DMS79 treated with DMSO at 0.1 percent for 48 hours (cell line): Measurements from ENCODE around the gene SFTA2.
"Not testable (repeated sequence)": the region's sequence is repeated elsewhere in the genome, so short reads cannot be mapped to it uniquely, and the experiment has no call there.

ENCODE experiments used
- DNase-seq: peaks from one replicate; lab custom pipeline; 2025; lab: John Stamatoyannopoulos, UW

The SFTA2 gene

GRCh38 chr6:30912746-30913520 lies 19.0 kb downstream of the SFTA2 start:
- DNase-seq = no peak

- not testable (repeated sequence) for DNase-seq
Measured at GRCh38 chr6:30910473-30910872, 21.5 kb downstream of the SFTA2 start.

GRCh38 chr6:30908700-30909099 lies 23.3 kb downstream of the SFTA2 start:
- no peak for DNase-seq

- peak; percentile 98 for DNase-seq
Measured at GRCh38 chr6:30907758-30908591, 24.0 kb downstream of the SFTA2 start, which contains the start of gene GTF2H4. TSS of gene GTF2H4 (plus strand) at chr6:30908207.

GRCh38 chr6:30907290-30907757 lies 24.6 kb downstream of the SFTA2 start:
- not testable (repeated sequence) for DNase-seq

- no peak for DNase-seq
Measured at GRCh38 chr6:30903236-30903635, 28.7 kb downstream of the SFTA2 start.

GRCh38 chr6:30902709-30903108 lies 29.3 kb downstream of the SFTA2 start:
- DNase-seq = no peak

GRCh38 chr6:30902196-30902595 lies 29.8 kb downstream of the SFTA2 start:
- DNase-seq = not testable (repeated sequence)

GRCh38 chr6:30901436-30901835 lies 30.5 kb downstream of the SFTA2 start:
- DNase-seq = no peak

- DNase-seq = no peak
Measured at GRCh38 chr6:30900863-30901417, 31.0 kb downstream of the SFTA2 start.

- no peak for DNase-seq
Measured at GRCh38 chr6:30898750-30899360, 33.1 kb downstream of the SFTA2 start.

GRCh38 chr6:30897882-30898281 lies 34.1 kb downstream of the SFTA2 start:
- DNase-seq = no peak

GRCh38 chr6:30896541-30896940 lies 35.4 kb downstream of the SFTA2 start:
- DNase-seq = no peak

GRCh38 chr6:30895343-30895742 lies 36.6 kb downstream of the SFTA2 start:
- no peak for DNase-seq

GRCh38 chr6:30894935-30895334 lies 37.0 kb downstream of the SFTA2 start:
- no peak for DNase-seq

GRCh38 chr6:30894381-30894780 lies 37.6 kb downstream of the SFTA2 start:
- no peak for DNase-seq

- DNase-seq = no peak
Measured at GRCh38 chr6:30893666-30894065, 38.3 kb downstream of the SFTA2 start.

GRCh38 chr6:30893001-30893591 lies 38.9 kb downstream of the SFTA2 start:
- no peak for DNase-seq

GRCh38 chr6:30891816-30892538 lies 40.0 kb downstream of the SFTA2 start:
- no peak for DNase-seq

GRCh38 chr6:30891450-30891723 lies 40.6 kb downstream of the SFTA2 start:
- DNase-seq = no peak
